ENCODE results near the gene UNC45A.
A peak's percentile ranks its signal among the peaks of the same experiment; 100 is the strongest.

Gene UNC45A

GRCh38 chr15:90947577-90948357, 12.7 kb downstream of the UNC45A start:
- peaks cover 78% of the 10 kb centered on the region for H3K36me3 ChIP-seq (ENCODE audit: insufficient read depth, low read length)
- H3K27me3 ChIP-seq (ENCODE audit: insufficient read depth, low read length) = no peaks in the 10 kb centered on the region
- H2AFZ ChIP-seq (ENCODE audit: low read depth, low read length) = no peak overlapping the region
- H3K4me3 ChIP-seq (ENCODE audit: low read length) = no peak overlapping the region
- H3K4me1 ChIP-seq (ENCODE audit: insufficient read depth, low read length) = no peaks in the 10 kb centered on the region
- no peaks in the 10 kb centered on the region for H3K9me3 ChIP-seq (ENCODE audit: low read length)

GRCh38 chr15:90948506-90948905, 13.4 kb downstream of the UNC45A start:
- Histone ChIP-seq H3K4me3 (ENCODE audit: low read length) (no peak overlapping the region), H3K9me3 (ENCODE audit: low read length) (no peaks in the 10 kb centered on the region), H3K36me3 (ENCODE audit: insufficient read depth, low read length) (peaks cover 78% of the 10 kb centered on the region), H2AFZ (ENCODE audit: low read depth, low read length) (no peak overlapping the region), H3K27me3 (ENCODE audit: insufficient read depth, low read length) (no peaks in the 10 kb centered on the region), H3K4me1 (ENCODE audit: insufficient read depth, low read length) (no peaks in the 10 kb centered on the region)

- Histone ChIP-seq H3K27me3 (ENCODE audit: insufficient read depth, low read length) (no peaks in the 10 kb centered on the region), H3K36me3 (ENCODE audit: insufficient read depth, low read length) (peaks cover 70% of the 10 kb centered on the region), H3K4me3 (ENCODE audit: low read length) (no peak overlapping the region), H3K9me3 (ENCODE audit: low read length) (no peaks in the 10 kb centered on the region), H2AFZ (ENCODE audit: low read depth, low read length) (no peak overlapping the region), H3K4me1 (ENCODE audit: insufficient read depth, low read length) (no peaks in the 10 kb centered on the region)
These were observed 15.0 kb downstream of the UNC45A start for GRCh38 chr15:90949979-90950675.

- H2AFZ ChIP-seq (ENCODE audit: low read depth, low read length) = no peak overlapping the region
- no peaks in the 10 kb centered on the region for H3K4me1 ChIP-seq (ENCODE audit: insufficient read depth, low read length)
- no peaks in the 10 kb centered on the region for H3K27me3 ChIP-seq (ENCODE audit: insufficient read depth, low read length)
- H3K9me3 ChIP-seq (ENCODE audit: low read length) = no peaks in the 10 kb centered on the region
- H3K36me3 ChIP-seq (ENCODE audit: insufficient read depth, low read length) = peaks cover 69% of the 10 kb centered on the region
- H3K4me3 ChIP-seq (ENCODE audit: low read length) = no peak overlapping the region
These were observed 15.6 kb downstream of the UNC45A start for GRCh38 chr15:90950676-90951075.

GRCh38 chr15:90952901-90953677, 18.0 kb downstream of the UNC45A start:
- peaks cover 52% of the 10 kb centered on the region for H3K36me3 ChIP-seq (ENCODE audit: insufficient read depth, low read length)
- no peaks in the 10 kb centered on the region for H3K27me3 ChIP-seq (ENCODE audit: insufficient read depth, low read length)
- H3K4me3 ChIP-seq (ENCODE audit: low read length) = no peak overlapping the region
- no peak overlapping the region for H2AFZ ChIP-seq (ENCODE audit: low read depth, low read length)
- H3K4me1 ChIP-seq (ENCODE audit: insufficient read depth, low read length) = no peaks in the 10 kb centered on the region
- H3K9me3 ChIP-seq (ENCODE audit: low read length) = no peaks in the 10 kb centered on the region

GRCh38 chr15:90953947-90954711, 19.0 kb downstream of the UNC45A start:
- Histone ChIP-seq H3K4me1 (ENCODE audit: insufficient read depth, low read length) (no peaks in the 10 kb centered on the region), H3K36me3 (ENCODE audit: insufficient read depth, low read length) (peaks cover 45% of the 10 kb centered on the region), H3K27me3 (ENCODE audit: insufficient read depth, low read length) (no peaks in the 10 kb centered on the region), H2AFZ (ENCODE audit: low read depth, low read length) (no peak overlapping the region), H3K4me3 (ENCODE audit: low read length) (no peak overlapping the region), H3K9me3 (ENCODE audit: low read length) (no peaks in the 10 kb centered on the region)

GRCh38 chr15:90954712-90955623, 19.9 kb downstream of the UNC45A start, which contains the start of gene RCCD1:
RCCD1 (plus strand) TSS chr15:90954884; CDS start chr15:90956735, 1,851 bp downstream.
- H3K36me3 ChIP-seq (ENCODE audit: insufficient read depth, low read length) = peaks cover 39% of the 10 kb centered on the region

GRCh38 chr15:90955624-90956273, 20.7 kb downstream of the UNC45A start:
- Histone ChIP-seq H3K27me3 (ENCODE audit: insufficient read depth, low read length) (no peaks in the 10 kb centered on the region), H3K4me1 (ENCODE audit: insufficient read depth, low read length) (no peaks in the 10 kb centered on the region), H2AFZ (ENCODE audit: low read depth, low read length) (no peak overlapping the region), H3K4me3 (ENCODE audit: low read length) (no peak overlapping the region), H3K9me3 (ENCODE audit: low read length) (no peaks in the 10 kb centered on the region), H3K36me3 (ENCODE audit: insufficient read depth, low read length) (peaks cover 37% of the 10 kb centered on the region)

More at GRCh38 chr15:90954712-90955623, 19.9 kb downstream of the UNC45A start, which contains the start of gene RCCD1:
- H3K27me3 ChIP-seq (ENCODE audit: insufficient read depth, low read length) = no peaks in the 10 kb centered on the region
- H3K4me3 ChIP-seq (ENCODE audit: low read length) = peak within 1 kb of the TSS; percentile 51
- no peak within 1 kb of the TSS for H2AFZ ChIP-seq (ENCODE audit: low read depth, low read length)
- no peaks in the 10 kb centered on the region for H3K4me1 ChIP-seq (ENCODE audit: insufficient read depth, low read length)
- no peaks in the 10 kb centered on the region for H3K9me3 ChIP-seq (ENCODE audit: low read length)

GRCh38 chr15:90956274-90957030, 21.4 kb downstream of the UNC45A start:
- Histone ChIP-seq H3K36me3 (ENCODE audit: insufficient read depth, low read length) (peaks cover 38% of the 10 kb centered on the region), H3K4me3 (ENCODE audit: low read length) (no peak overlapping the region), H2AFZ (ENCODE audit: low read depth, low read length) (no peak overlapping the region), H3K4me1 (ENCODE audit: insufficient read depth, low read length) (no peaks in the 10 kb centered on the region), H3K9me3 (ENCODE audit: low read length) (no peaks in the 10 kb centered on the region), H3K27me3 (ENCODE audit: insufficient read depth, low read length) (no peaks in the 10 kb centered on the region)

GRCh38 chr15:90957031-90957790, 22.1 kb downstream of the UNC45A start:
- no peaks in the 10 kb centered on the region for H3K4me1 ChIP-seq (ENCODE audit: insufficient read depth, low read length)
- H3K27me3 ChIP-seq (ENCODE audit: insufficient read depth, low read length) = no peaks in the 10 kb centered on the region
- H3K36me3 ChIP-seq (ENCODE audit: insufficient read depth, low read length) = peaks cover 39% of the 10 kb centered on the region
- no peak overlapping the region for H3K4me3 ChIP-seq (ENCODE audit: low read length)
- no peak overlapping the region for H2AFZ ChIP-seq (ENCODE audit: low read depth, low read length)
- H3K9me3 ChIP-seq (ENCODE audit: low read length) = no peaks in the 10 kb centered on the region

Measured in neuron (in vitro differentiated cells).